Measurements from ENCODE around the gene KAZN.

GRCh38 chr1:14849038-14849437 is 250.6 kb downstream of the KAZN start:
- TF ChIP-seq CTCF (IDR thresholded peaks at IDR 0.05) = no peak
- no peak for TF ChIP-seq POLR2AphosphoS5 (IDR thresholded peaks at IDR 0.05)
- no peak for TF ChIP-seq EP300 (IDR thresholded peaks at IDR 0.05)
